ENCODE results near the gene TMEM131L. TPM values are rescaled to one million over a fixed set of nuclear protein-coding genes. Genes with fewer than 3 reads are reported as not detected.

The TMEM131L gene
- total RNA-seq, 3 donors from 2014 or later: 18.7 to 22.0 (median 19.5) TPM

DNA sequence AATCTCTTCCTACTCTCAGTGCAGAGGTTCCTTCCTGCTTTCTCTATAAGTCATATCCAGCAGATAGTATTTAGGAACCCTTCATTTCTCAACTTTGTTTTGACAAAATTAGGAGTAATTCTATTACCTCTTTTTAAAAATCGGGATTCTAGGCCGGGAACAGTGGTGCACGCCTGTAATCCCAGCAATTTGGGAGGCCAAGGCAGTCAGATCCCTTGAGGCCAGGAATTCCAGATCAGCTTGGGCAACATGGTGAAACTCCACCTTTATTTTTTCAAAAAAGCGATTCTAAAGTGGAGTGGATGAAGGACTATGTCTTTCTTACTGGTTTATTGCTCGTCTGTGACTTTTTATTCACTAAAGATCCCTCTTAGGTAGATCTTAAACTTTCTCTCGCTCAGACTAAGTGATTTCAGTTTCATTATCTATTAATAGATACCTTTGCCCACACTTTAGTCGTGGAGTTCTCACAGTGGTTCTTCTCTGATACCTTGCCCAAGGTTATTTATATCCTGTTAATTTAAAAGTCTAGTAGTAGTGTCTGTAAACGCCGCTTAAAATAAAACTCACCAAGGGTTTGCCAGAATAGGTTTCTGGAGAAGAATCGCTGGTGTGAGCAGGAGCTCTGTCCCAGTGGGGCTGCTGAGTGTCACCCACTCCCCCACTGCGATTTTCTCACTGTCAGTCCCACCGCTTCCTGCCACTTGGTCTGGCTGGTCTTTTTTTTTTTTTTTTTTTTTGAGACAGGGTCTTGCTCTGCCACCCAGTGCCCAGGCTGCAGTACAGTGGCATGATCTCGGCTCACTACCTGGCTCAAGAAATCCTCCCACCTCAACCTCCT lies 27.0 kb upstream of the TMEM131L start:
- DNase-seq (ENCODE audit: low spot score in 2 of 2): no peak
- intact Hi-C loops (cut with DNase I; ENCODE audit: low total_unique reads): no loop called here
- Histone ChIP-seq H3K27me3 (no peaks in the 10 kb centered on the region), H3K9me3 (no peaks in the 10 kb centered on the region), H3K36me3 (no peaks in the 10 kb centered on the region), H3K27ac (no peak overlapping the region), H3K4me3 (peak overlapping the region in 1 of 3 donors; percentile 36), H3K4me1 (no peaks in the 10 kb centered on the region)
- TF ChIP-seq POLR2AphosphoS5 (IDR thresholded peaks at IDR 0.05) (no peak), POLR2A (IDR thresholded peaks at IDR 0.05) (no peak)
- TF ChIP-seq, protein P1, sequence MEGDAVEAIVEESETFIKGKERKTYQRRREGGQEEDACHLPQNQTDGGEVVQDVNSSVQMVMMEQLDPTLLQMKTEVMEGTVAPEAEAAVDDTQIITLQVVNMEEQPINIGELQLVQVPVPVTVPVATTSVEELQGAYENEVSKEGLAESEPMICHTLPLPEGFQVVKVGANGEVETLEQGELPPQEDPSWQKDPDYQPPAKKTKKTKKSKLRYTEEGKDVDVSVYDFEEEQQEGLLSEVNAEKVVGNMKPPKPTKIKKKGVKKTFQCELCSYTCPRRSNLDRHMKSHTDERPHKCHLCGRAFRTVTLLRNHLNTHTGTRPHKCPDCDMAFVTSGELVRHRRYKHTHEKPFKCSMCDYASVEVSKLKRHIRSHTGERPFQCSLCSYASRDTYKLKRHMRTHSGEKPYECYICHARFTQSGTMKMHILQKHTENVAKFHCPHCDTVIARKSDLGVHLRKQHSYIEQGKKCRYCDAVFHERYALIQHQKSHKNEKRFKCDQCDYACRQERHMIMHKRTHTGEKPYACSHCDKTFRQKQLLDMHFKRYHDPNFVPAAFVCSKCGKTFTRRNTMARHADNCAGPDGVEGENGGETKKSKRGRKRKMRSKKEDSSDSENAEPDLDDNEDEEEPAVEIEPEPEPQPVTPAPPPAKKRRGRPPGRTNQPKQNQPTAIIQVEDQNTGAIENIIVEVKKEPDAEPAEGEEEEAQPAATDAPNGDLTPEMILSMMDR (IDR thresholded peaks at IDR 0.05): no peak

DNA sequence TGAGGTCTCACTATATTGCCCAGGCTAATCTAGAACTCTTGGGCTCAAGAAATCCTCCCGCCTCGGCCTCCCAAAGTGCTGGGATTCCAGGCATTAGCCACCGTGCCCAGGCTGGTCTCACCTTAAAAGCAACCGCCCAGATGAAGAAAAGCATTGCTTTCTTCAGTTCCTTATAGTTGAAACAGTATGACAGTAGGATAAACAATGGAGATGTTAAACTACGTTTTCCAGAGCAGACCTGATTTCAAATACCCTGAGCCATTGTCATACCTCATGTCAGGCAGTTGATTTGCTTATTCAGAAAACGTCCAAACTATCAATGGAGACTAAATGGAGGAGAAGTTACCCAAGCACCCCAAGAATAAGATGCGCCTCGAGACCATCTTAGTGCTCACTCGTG lies 26.3 kb upstream of the TMEM131L start:
- Histone ChIP-seq H3K4me3 (no peak overlapping the region), H3K36me3 (no peaks in the 10 kb centered on the region), H3K4me1 (no peaks in the 10 kb centered on the region), H3K27me3 (no peaks in the 10 kb centered on the region), H3K27ac (no peak overlapping the region), H3K9me3 (no peaks in the 10 kb centered on the region)
- no peak for TF ChIP-seq POLR2A (IDR thresholded peaks at IDR 0.05)
- TF ChIP-seq POLR2AphosphoS5 (IDR thresholded peaks at IDR 0.05): no peak
- TF ChIP-seq, protein P1 (IDR thresholded peaks at IDR 0.05): no peak
- DNase-seq (ENCODE audit: low spot score in 2 of 2): no peak
- intact Hi-C loops (cut with DNase I; ENCODE audit: low total_unique reads): no loop called here

DNA sequence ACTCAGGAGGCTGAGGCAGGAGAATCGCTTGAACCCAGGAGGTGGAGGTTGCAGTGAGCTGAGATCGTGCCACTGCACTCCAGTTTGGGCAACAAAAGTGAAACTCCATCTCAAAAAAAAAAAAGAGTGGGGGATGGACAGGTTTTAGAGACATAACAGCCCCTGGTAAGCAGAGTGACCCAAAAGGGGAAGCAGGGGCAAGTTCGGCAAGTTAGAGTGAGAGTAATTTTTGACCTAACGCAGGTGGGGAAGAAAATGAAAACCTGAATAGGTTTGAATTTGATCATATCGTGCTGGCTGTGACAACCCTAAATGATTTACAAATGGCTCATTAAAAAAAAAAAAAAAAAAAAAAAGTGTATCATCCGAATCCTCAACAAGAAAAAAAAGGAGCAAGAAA lies 25.7 kb upstream of the TMEM131L start:
- intact Hi-C loops (cut with DNase I; ENCODE audit: low total_unique reads): no loop called here
- Histone ChIP-seq H3K4me1 (no peaks in the 10 kb centered on the region), H3K27me3 (no peaks in the 10 kb centered on the region), H3K36me3 (no peaks in the 10 kb centered on the region), H3K9me3 (no peaks in the 10 kb centered on the region), H3K27ac (no peak overlapping the region), H3K4me3 (no peak overlapping the region)
- no peak for TF ChIP-seq POLR2A (IDR thresholded peaks at IDR 0.05)
- TF ChIP-seq, protein P1 (IDR thresholded peaks at IDR 0.05): no peak
- no peak for TF ChIP-seq POLR2AphosphoS5 (IDR thresholded peaks at IDR 0.05)
- DNase-seq (ENCODE audit: low spot score in 2 of 2): no peak

GRCh38 chr4:153447175-153447905 lies 18.8 kb upstream of the TMEM131L start:
- H3K27ac ChIP-seq: no peak overlapping the region
- H3K27me3 ChIP-seq: no peaks in the 10 kb centered on the region

More at GRCh38 chr4:153447175-153447905, 18.8 kb upstream of the TMEM131L start:
- Histone ChIP-seq H3K36me3 (no peaks in the 10 kb centered on the region), H3K4me3 (no peak overlapping the region), H3K9me3 (no peaks in the 10 kb centered on the region), H3K4me1 (no peaks in the 10 kb centered on the region)
- TF ChIP-seq POLR2A (IDR thresholded peaks at IDR 0.05) (no peak), POLR2AphosphoS5 (IDR thresholded peaks at IDR 0.05) (no peak)
- TF ChIP-seq, protein P1 (IDR thresholded peaks at IDR 0.05): no peak
- no peak for DNase-seq (ENCODE audit: low spot score in 2 of 2)
- intact Hi-C loops (cut with DNase I; ENCODE audit: low total_unique reads): no loop called here
